GM21576 (cell line): ENCODE data around the gene MGLL.

ENCODE experiments used
- ATAC-seq: cut with Tn5 transposase; IDR thresholded peaks from one replicate; pipeline ENCODE4 v1.9.1; 2021; ENCODE audit warnings: mild to moderate bottlenecking, moderate library complexity; ENCODE audit not compliant: unreplicated experiment

The MGLL gene

DNA sequence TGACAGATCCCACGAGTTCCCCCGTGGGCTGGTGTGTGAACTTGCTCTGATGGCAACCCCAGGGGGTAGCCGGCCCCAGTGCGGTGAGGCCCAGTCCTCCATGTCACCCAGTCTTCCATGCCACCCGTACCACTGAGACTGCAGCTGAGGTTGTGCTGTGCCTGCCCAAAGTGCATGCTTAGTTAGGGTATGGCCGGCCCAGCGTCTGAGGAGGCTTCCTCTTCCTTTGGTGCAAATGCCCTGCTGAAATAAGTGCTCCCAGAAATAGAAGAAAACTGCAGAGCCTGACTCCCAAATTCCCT, 31.5 kb downstream of the MGLL start:
- ATAC-seq, result peak; percentile 21

GRCh38 chr3:127789990-127790881, 32.1 kb downstream of the MGLL start:
- no peak for ATAC-seq

DNA sequence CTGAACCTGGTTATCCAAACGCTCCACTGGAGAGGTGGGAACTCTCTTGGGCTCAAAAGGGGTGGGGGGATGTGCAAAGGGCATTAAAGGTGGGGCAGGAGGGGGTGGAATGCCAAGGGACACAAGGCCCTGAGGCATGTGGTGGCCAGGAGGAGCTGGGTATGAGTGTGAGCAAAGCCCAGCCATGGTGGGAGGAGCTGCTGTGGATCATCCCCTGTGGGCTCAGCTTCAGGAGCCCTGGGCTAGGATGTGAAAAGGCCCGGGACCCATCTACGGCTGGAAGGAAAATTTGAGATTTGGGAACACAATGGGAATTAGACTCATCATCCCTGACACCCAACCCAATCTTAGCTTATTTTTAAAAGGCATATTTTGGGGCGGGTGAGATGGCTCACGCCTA, 33.3 kb downstream of the MGLL start:
- no peak for ATAC-seq

- ATAC-seq, result no peak
Observed at GRCh38 chr3:127788451-127788909, 33.8 kb downstream of the MGLL start.

DNA sequence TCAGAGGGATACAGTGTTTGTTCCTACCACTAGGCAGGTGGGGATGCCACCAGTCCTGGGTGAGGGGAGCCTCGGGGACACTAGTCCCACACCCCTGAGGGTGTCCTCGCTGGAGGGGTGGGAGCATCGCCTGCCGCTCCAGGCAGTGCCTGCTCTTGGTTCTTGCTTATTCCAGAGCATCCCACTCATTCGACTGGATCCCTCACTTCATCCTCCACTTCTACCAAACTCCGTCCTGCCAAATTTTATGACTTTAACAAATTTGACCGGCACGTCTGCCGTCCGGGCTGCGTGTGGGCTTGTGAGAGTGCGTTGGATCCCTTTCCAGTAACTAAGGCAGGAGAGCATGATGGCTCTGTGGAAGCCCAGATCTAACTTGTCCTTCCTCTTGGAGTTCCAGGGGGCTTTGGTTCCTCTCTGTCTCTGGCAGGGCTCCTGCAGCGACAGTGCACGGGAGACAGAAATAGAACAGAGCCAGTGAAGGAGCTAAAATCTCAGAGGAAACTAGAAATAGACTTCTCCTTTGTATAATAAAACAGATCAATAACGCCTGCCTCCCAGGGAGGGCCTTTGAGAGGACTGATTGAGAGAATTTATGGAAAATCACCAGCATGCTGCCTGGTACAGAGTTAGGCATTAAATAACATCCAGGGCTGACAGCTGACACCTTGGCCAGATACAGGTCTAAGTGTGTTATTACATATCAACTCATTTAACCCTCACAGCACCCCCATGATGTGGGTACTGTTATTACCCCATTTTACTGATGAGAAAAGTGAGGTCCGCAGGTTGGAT, 34.5 kb downstream of the MGLL start:
- no peak for ATAC-seq

GRCh38 chr3:127787071-127787490, 35.2 kb downstream of the MGLL start:
- no peak for ATAC-seq

GRCh38 chr3:127786353-127787070, 35.8 kb downstream of the MGLL start:
- ATAC-seq, result no peak

- no peak for ATAC-seq
Observed at GRCh38 chr3:127785711-127786265, 36.5 kb downstream of the MGLL start.

DNA sequence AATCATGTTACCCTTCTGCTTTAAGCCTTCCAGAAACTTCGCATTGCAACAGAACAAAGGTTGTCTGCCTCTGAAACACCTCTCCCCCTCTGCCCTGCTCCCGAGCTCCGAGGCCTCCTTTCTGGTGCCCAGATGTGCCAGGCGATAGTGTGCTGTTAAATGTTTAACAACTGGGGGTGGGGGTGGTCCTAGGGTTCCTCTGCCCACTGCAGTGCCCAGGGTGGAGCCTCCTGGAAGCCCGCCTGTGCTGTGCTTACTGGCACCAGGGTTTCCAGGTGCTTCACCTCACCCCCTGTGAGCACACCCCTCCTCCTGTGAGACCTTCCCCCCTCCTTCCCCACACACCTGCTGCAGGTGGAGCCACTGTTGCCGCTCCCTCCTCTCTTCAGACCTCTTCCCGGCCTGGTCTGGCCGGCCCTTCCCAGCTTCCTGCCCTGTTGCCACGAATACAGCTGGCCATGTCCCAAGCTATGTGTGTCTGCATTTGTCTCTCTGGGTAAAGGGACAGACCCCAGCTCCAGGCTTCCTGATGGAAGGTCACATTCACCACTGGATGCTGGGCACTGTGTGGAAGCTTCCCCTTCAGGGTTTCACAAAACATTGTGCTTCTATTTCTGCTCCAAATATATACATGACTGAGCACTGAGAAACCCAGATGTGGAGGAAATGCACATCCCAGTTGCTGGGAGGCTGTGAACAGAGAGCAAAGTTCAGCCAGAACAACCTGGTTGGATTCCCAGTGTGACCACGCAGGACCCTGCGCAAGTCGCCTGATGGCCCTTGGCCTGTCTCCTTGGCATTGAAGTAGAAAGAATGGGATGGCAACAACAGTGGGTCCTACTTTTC, 37.2 kb downstream of the MGLL start:
- ATAC-seq, result no peak

DNA sequence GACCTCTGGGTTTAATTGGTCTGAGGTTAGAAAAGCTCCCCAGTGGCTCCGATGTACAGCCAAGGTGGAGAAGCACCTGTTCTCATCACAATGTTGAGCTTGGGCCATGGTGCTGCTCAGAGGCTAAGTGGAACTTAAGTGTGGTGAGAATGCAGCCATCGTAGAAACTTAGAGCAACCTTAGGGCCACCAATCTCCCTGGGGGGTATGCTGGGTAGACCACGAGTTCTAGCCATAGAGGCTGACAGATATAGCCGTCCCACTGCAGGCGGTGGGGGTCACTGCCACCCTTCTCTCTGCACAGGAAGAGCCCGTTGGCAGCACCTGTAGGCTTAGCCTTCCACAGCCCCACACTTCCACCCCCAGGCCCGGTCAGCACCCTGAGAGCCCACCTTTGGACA, 38.0 kb downstream of the MGLL start:
- ATAC-seq, result no peak

- no peak for ATAC-seq
Observed at GRCh38 chr3:127783642-127784160, 38.6 kb downstream of the MGLL start.

DNA sequence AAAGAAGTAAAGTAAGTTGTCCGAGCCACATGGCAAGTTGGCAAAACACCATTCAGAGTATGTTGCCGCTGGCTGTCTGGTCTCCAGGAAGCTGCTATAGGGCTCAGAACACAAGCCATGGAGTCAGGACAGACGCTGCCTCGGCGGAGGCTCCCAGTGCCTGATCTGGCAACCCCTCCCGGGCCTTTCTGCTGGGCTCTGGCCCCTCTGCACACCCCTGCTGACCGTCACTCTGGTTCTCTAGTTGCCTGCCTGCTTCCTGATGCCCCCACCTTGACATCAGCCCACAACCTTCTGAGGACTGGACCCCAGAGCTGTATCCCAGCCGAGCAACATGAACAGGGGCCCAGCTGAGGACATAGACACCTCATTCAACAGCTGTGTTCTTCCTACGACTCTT, 39.1 kb downstream of the MGLL start:
- ATAC-seq, result no peak

DNA sequence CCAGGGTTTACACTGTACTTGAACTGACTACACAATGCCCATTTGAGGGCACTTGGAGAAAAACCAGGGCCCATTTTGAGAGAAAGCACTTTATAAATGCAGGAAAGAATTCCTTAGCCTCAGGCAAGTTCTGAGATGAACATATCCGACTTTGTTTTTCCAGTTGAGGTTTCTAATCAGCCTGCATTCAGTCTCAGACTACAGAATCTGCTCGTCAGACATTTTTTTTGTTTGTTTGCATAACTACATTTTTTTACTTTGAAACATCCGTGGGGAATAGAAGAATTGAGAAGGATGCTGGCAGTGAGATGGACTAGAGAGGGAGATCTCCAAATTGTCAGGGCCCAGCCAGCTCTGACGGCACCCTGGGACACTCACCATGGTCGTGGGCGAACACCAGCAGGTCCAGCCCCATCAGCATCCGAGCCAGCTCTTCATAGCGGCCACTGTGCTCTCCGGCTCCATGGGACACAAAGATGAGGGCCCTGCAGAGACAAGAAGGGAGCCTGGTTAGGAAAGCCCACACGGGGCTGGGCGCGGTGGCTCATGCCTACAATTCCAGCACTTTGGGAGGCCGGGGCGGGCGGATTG, 40.8 kb downstream of the MGLL start:
- ATAC-seq, result no peak

DNA sequence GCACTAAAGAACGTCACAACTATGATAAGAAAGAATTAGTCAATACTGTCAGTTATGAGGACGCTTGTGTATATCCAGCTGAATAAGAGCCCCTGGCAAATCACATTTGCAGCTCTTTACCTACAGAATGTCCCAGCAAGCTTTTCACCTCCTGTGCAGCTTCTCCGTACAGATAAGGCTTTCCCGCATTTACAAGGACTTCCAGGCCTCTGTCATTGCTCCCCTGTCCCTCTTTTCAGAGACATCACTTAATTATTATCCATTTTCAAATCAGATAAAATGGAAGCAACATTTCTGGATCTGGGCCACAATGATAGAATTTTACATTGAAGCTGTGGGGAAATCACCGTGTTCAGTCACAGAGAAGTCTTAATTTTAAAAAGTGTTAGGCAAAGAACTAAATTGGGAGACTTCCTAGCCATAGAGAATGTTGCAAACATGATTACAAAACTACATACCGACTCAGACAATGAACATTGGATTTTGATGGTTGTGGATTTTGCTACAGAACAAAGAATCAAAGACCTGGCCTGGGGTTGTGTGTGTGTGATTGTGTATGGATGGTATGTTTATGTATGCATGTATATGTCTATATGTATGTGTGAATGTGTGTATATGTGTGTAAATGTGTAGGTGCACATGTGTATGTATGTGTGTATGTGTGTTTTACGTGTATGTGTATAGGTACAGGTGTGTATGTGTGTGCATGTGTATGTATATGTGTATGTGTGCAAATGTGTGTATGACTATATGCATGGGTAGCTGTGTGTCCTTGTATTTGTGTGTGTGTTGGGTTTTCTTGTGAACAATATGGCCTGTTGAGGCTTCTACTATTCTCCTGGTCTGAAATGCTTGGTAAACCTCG, 41.5 kb downstream of the MGLL start:
- ATAC-seq, result no peak

GRCh38 chr3:127779747-127780146, 42.6 kb downstream of the MGLL start:
- ATAC-seq, result peak; percentile 37

DNA sequence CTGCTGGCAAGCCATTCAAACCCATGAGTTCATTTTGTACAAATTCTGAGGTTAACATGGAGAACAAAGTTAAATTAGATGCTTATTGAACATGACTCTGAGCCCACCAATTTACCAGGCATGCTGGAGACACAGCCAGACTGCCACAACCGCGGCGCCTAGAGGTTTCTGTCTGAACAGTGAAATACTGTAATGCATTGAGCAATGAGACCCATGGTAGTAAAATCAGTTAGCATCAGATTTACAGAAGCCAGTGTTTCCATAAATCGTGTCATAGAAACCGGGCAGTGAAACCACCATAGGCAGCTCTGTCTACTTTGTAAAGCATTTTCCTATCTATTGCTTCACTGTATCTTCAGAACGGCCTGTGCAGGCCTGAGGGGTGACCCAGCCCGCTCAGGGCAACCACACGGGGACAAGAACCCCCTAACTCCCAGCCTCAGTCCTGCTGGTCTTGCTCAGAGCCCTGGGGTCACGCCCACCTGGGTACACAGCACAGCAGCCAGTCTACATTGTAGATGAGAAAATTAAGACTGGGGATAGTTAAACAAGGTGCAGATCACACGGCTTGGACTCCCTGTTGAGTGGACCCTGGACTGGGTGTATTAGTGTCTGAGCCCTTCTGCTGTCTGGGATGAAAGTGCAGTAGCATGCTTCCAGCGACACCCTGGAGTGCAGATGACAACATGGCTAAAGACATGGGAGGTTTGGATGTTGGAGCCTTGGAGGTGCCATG, 44.2 kb downstream of the MGLL start:
- no peak for ATAC-seq

GRCh38 chr3:127777332-127777731, 45.0 kb downstream of the MGLL start:
- ATAC-seq, result no peak

DNA sequence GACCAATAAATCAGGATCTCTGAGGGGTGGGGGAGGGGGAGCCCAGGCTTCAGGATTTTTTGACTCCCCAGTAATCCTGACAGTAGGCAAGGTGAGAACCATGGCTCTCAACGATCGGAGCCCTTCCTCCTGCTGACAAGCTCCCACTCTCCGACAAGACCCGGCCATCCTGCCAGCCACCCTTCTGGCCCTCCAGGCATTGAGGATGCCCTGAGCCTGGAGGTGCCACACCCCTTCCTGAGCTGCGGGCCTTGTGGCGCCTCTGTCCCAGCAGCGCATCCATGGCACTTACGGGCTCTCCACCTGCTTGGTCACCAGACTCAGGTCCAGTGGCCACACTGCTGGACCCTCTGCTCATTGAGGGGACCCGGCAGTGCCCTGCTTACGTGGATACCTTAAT, 46.0 kb downstream of the MGLL start:
- no peak for ATAC-seq
